GM12878 (cell line): ENCODE results near the gene OPRM1. TPM values are rescaled to one million over a fixed set of nuclear protein-coding genes. Genes with fewer than 3 reads are reported as not detected.

ENCODE experiments used
- ATAC-seq: fragments of 200-7000 bp; cut with Tn5 transposase; 3 replicates; pipeline ENCODE4 v1.9.1; 2020; ENCODE audit warnings: mild to moderate bottlenecking, moderate library complexity
- BruUV-seq: library from RNA; stranded (reverse); fragments of 400-500 nt; replicated peaks from 2 replicates; lab custom pipeline; 2021; lab: Mats Ljungman, UMichigan
- CTCF ChIA-PET: fragments of 300-600 bp; sonication (Branson Sonifier 250); formaldehyde crosslinking; extraction: SDS; loops from one replicate; lab custom pipeline; 2021; ENCODE audit warnings: inconsistent platforms; lab: Yijun Ruan, JAX
- POLR2A ChIA-PET: fragments of 350-600 bp; formaldehyde crosslinking; extraction: SDS; loops from one replicate; lab custom pipeline; 2021; ENCODE audit warnings: inconsistent platforms; lab: Charles Lee
- RAD21 ChIA-PET: fragments of 300-600 bp; sonication (Branson Sonifier 250); formaldehyde crosslinking; loops from one replicate; lab custom pipeline; 2023; ENCODE audit warnings: antibody characterized with exemption; ENCODE audit not compliant: unreplicated experiment; lab: Charles Lee
- SMC1A ChIA-PET: fragments of 300-600 bp; sonication (Branson Sonifier 250); formaldehyde crosslinking; loops from one replicate; lab custom pipeline; 2023; ENCODE audit not compliant: unreplicated experiment, uncharacterized antibody; lab: Charles Lee
- DNase-seq: peaks from one replicate; pipeline ENCODE4 v3.0.0-alpha.2; 2011; ENCODE audit warnings: low read depth, low spot score
- FAIRE-seq: peaks from 3 replicates; lab custom pipeline; 2011; peaks lifted over from hg19 to GRCh38; lab: Jason Lieb, UNC
- H2AFZ ChIP-seq: 2 replicates; pipeline ENCODE4 v1.6.0; 2011; ENCODE audit warnings: low read depth, low read length, control low read depth; ENCODE audit not compliant: control insufficient read depth
- H3K27ac ChIP-seq: 2 replicates; pipeline ENCODE4 v1.5.1; 2011; ENCODE audit warnings: control low read depth; ENCODE audit not compliant: control insufficient read depth, insufficient read depth
- H3K27me3 ChIP-seq, 2 experiments: replicated peaks in 1 of 2; 2 replicates each; pipeline versions ENCODE4 v1.6.0 to v1.6.1; 2011; ENCODE audit warnings: low read length in 1 of 2; ENCODE audit not compliant: control insufficient read depth in 2 of 2, insufficient read depth in 2 of 2
- H3K36me3 ChIP-seq, 2 experiments: 2 replicates each; pipeline ENCODE4 v1.5.1; 2011; ENCODE audit warnings: low read length in 1 of 2; ENCODE audit not compliant: control insufficient read depth in 2 of 2, insufficient read depth in 2 of 2
- H3K4me1 ChIP-seq: 2 replicates; pipeline ENCODE4 v1.6.1; 2011; ENCODE audit warnings: mild to moderate bottlenecking, low read length, moderate library complexity, mixed read lengths; ENCODE audit not compliant: control insufficient read depth, insufficient read depth
- H3K4me2 ChIP-seq: 2 replicates; pipeline ENCODE4 v1.6.0; 2011; ENCODE audit warnings: control low read depth; ENCODE audit not compliant: control insufficient read depth, insufficient read depth
- H3K4me3 ChIP-seq: fragments of 200-600 bp; sonication (generic); 2 replicates; pipeline ENCODE4 v1.5.1; 2016
- H3K79me2 ChIP-seq: 2 replicates; pipeline ENCODE4 v1.6.0; 2011; ENCODE audit warnings: low read length; ENCODE audit not compliant: control insufficient read depth, insufficient read depth
- H3K9ac ChIP-seq: 2 replicates; pipeline ENCODE4 v1.8.0; 2011; ENCODE audit warnings: low read length, control low read depth, mixed read lengths; ENCODE audit not compliant: control insufficient read depth, insufficient read depth
- H3K9me3 ChIP-seq: replicated peaks from 3 replicates; pipeline ENCODE4 v1.5.1; 2011; ENCODE audit warnings: mild to moderate bottlenecking, low read length; ENCODE audit not compliant: control insufficient read depth, insufficient read depth
- H4K20me1 ChIP-seq: 2 replicates; pipeline ENCODE4 v1.6.0; 2011; ENCODE audit not compliant: control insufficient read depth, insufficient read depth
- BACH1 ChIP-seq: fragments of 450-650 bp; IDR thresholded peaks from 2 replicates; pipeline ENCODE4 v1.6.1; 2017; ENCODE audit warnings: mild to moderate bottlenecking, borderline replicate concordance
- CEBPB ChIP-seq, 2 experiments: fragments of 150-350 bp in 1 of 2; IDR thresholded peaks; 2 replicates each; pipeline ENCODE4 v1.6.1; 2012 to 2014; ENCODE audit warnings: low read depth in 2 of 2, low read length in 2 of 2, borderline replicate concordance in 1 of 2, inconsistent platforms in 1 of 2
- CHD1 ChIP-seq: IDR thresholded peaks from 2 replicates; pipeline ENCODE4 v1.6.1; 2012; ENCODE audit warnings: low read depth, low read length, improper control_type of control experiment
- CHD4 ChIP-seq: fragments of 200-600 bp; sonication (generic); IDR thresholded peaks from 2 replicates; pipeline ENCODE4 v1.6.1; 2016; ENCODE audit warnings: mild to moderate bottlenecking
- E2F4 ChIP-seq: IDR thresholded peaks from 2 replicates; pipeline ENCODE4 v1.6.1; 2012; ENCODE audit warnings: low read depth, low read length, improper control_type of control experiment
- EGR1 ChIP-seq, 2 experiments: IDR thresholded peaks; 1 replicate in 1 of 2; 2 replicates in 1 of 2; pipeline ENCODE4 v1.6.1; 2011 to 2012; ENCODE audit warnings: low read depth in 2 of 2, low read length in 2 of 2, borderline replicate concordance in 1 of 2, mild to moderate bottlenecking in 1 of 2, moderate library complexity in 1 of 2
- HDAC2 ChIP-seq: fragments of 200-600 bp; sonication (generic); IDR thresholded peaks from 2 replicates; pipeline ENCODE4 v1.6.1; 2017
- IKZF1 ChIP-seq: fragments of 450-650 bp; conservative IDR thresholded peaks from 2 replicates; pipeline ENCODE4 v1.6.1; 2017; ENCODE audit warnings: antibody characterized with exemption, mild to moderate bottlenecking
- MAX ChIP-seq: IDR thresholded peaks from 2 replicates; pipeline ENCODE4 v1.6.1; 2012; ENCODE audit warnings: low read depth, low read length, improper control_type of control experiment
- MEF2A ChIP-seq: IDR thresholded peaks from 2 replicates; pipeline ENCODE4 v1.6.1; 2011; ENCODE audit warnings: low read depth, mild to moderate bottlenecking, low read length, moderate library complexity; ENCODE audit not compliant: insufficient read depth
- NFXL1 ChIP-seq: fragments of 450-650 bp; IDR thresholded peaks from 2 replicates; pipeline ENCODE4 v1.6.1; 2017; ENCODE audit warnings: antibody characterized with exemption, mild to moderate bottlenecking, borderline replicate concordance
- PBX3 ChIP-seq: IDR thresholded peaks from 2 replicates; pipeline ENCODE4 v1.6.1; 2011; ENCODE audit warnings: mild to moderate bottlenecking, low read depth, low read length, moderate library complexity; ENCODE audit not compliant: insufficient replicate concordance
- POLR2A ChIP-seq: IDR thresholded peaks from 2 replicates; pipeline ENCODE4 v1.6.1; 2011; ENCODE audit warnings: low read depth, mild to moderate bottlenecking, low read length
- SIX5 ChIP-seq: IDR thresholded peaks from 2 replicates; pipeline ENCODE4 v1.6.1; 2011; ENCODE audit warnings: mild to moderate bottlenecking, low read depth, low read length, moderate library complexity; ENCODE audit not compliant: severe bottlenecking
- SMAD1 ChIP-seq: fragments of 450-650 bp; IDR thresholded peaks from 2 replicates; pipeline ENCODE4 v1.6.1; 2018; ENCODE audit warnings: mild to moderate bottlenecking, low read depth; ENCODE audit not compliant: partially characterized antibody
- SP1 ChIP-seq: IDR thresholded peaks from one replicate; pipeline ENCODE4 v1.6.1; 2011; ENCODE audit warnings: low read depth, low read length
- ZNF622 ChIP-seq: fragments of 450-650 bp; IDR thresholded peaks from 2 replicates; pipeline ENCODE4 v1.6.1; 2017; ENCODE audit warnings: mild to moderate bottlenecking, inconsistent platforms
- WGBS: methylation state at CpG from one replicate; pipeline ENCODE4 v1.1.6; 2016; ENCODE audit warnings: low lambda C conversion rate; ENCODE audit not compliant: insufficient replicate concordance, insufficient coverage; ENCODE audit errors: missing lambda C conversion rate; 5-methylcytosine and 5-hydroxymethylcytosine counted together
- in situ Hi-C: fragments of 300-500 bp; cut with MboI; formaldehyde crosslinking; loops from 9 replicates; pipeline ENCODE4 v1.14.3; 2018; ENCODE audit warnings: mixed read lengths
- intact Hi-C: fragments of 100-400 bp; cut with micrococcal nuclease; formaldehyde crosslinking; loops from one replicate; pipeline ENCODE4 v1.14.2; 2022; ENCODE audit not compliant: unreplicated experiment
- polyA plus RNA-seq, 11 experiments: library from polyadenylated mRNA; depleted of rRNA in 4 of 11; unstranded in 6 of 11; stranded (reverse) in 5 of 11; fragments of >200 nt; fragmentation: Nextera tagmentation in 4 of 11; fragmentation: Illumina TruSeq in 1 of 11; extraction: Ambion mirVana in 4 of 11; extraction: Trizol in 1 of 11; gene quantifications; 1 replicate in 1 of 11; 2 replicates in 10 of 11; pipeline versions ENCODE4 v1.2.1 to v1.2.3, GENCODE V29; 2011 to 2016; ENCODE audit warnings: inconsistent platforms in 2 of 11, missing spikeins in 2 of 11, low read depth in 1 of 11
- total RNA-seq, 4 experiments: library from RNA; depleted of rRNA in 3 of 4; stranded (reverse); fragments of >200 nt in 3 of 4; fragmentation: Illumina TruSeq in 1 of 4; extraction: Trizol in 1 of 4; gene quantifications; 2 replicates each; pipeline versions ENCODE4 v1.2.1 to v1.2.3, GENCODE V29; 2013 to 2021

Gene OPRM1
- total and polyA plus RNA-seq, 10 of the 15 experiments (the other 5 are each of a cell fraction or from before 2014, with no cell fraction given), result not detected

- intact Hi-C loops, result no loop called here
- ChIA-PET CTCF (no interaction called here), POLR2A (no interaction called here), SMC1A (no interaction called here), RAD21 (no interaction called here)
- Histone ChIP-seq H3K27me3 (no peaks in the 10 kb centered on the region), H3K79me2 (no peaks in the 10 kb centered on the region), H3K9ac (no peak overlapping the region), H3K36me3 (no peaks in the 10 kb centered on the region), H3K4me1 (no peaks in the 10 kb centered on the region), H3K4me2 (no peak overlapping the region), H3K9me3 (no peaks in the 10 kb centered on the region), H2AFZ (no peak overlapping the region), H3K4me3 (no peak overlapping the region), H4K20me1 (no peaks in the 10 kb centered on the region), H3K27ac (no peak overlapping the region)
- WGBS, result 17% methylated on average over 3 of the region's 3 CpGs
- in situ Hi-C loops, result no loop called here
- DNase-seq (no peak), ATAC-seq (no peak), FAIRE-seq (no peak)
- BruUV-seq, result no TSS peak
- no peak for TF ChIP-seq SP1
- TF ChIP-seq CHD1, result no peak
- TF ChIP-seq ZNF622, result no peak
- TF ChIP-seq POLR2A, result no peak
- TF ChIP-seq MEF2A, result no peak
Measured at GRCh38 chr6:154017786-154018185, 21.3 kb upstream of the OPRM1 start.

- H2AFZ ChIP-seq, result no peak overlapping the region
- ChIA-PET RAD21 (no interaction called here), CTCF (interaction anchor here (0.6 kb wide), 1 partner anchor 847 kb away, joined by 3 read pairs; no protein-coding TSS in a partner anchor), POLR2A (interaction anchor here (0.6 kb wide), 1 partner anchor 251 kb away, joined by 5 read pairs; no protein-coding TSS in a partner anchor), SMC1A (no interaction called here)
- no TSS peak for BruUV-seq
- no peaks in the 10 kb centered on the region for H3K4me1 ChIP-seq
- no peak overlapping the region for H3K4me3 ChIP-seq
- FAIRE-seq, result no peak
- no peak overlapping the region for H3K4me2 ChIP-seq
- in situ Hi-C loops (no loop called here), intact Hi-C loops (no loop called here)
- no peak overlapping the region for H3K9ac ChIP-seq
- no peaks in the 10 kb centered on the region for H3K27me3 ChIP-seq
- no peaks in the 10 kb centered on the region for H3K9me3 ChIP-seq
- no peaks in the 10 kb centered on the region for H4K20me1 ChIP-seq
- DNase-seq, result no peak
- no peaks in the 10 kb centered on the region for H3K79me2 ChIP-seq
- ATAC-seq, result no peak
- H3K27ac ChIP-seq, result no peak overlapping the region
- H3K36me3 ChIP-seq, result no peaks in the 10 kb centered on the region
- 0% methylated on average over 2 of the region's 2 CpGs for WGBS
- TF ChIP-seq EGR1 (IDR thresholded peaks at IDR 0.05; ENCODE audit: borderline replicate concordance in 1 of 2, low read depth in 2 of 2, low read length in 2 of 2) (no peak), PBX3 (no peak), BACH1 (no peak), CHD4 (no peak), E2F4 (no peak), CEBPB (IDR thresholded peaks at IDR 0.05; ENCODE audit: borderline replicate concordance in 1 of 2, low read depth in 2 of 2, low read length in 2 of 2) (no peak), SIX5 (no peak), MAX (no peak), SMAD1 (no peak), IKZF1 (no peak), HDAC2 (no peak), NFXL1 (no peak)
Measured at GRCh38 chr6:154030646-154031045, 8.4 kb upstream of the OPRM1 start.
